ENCODE results near the gene OR4K13. TPM values are rescaled to one million over a fixed set of nuclear protein-coding genes. Genes with fewer than 3 reads are reported as not detected.

OR4K13 gene
- total and polyA plus RNA-seq, 2 donors (not counting 1 experiment from before 2014, with no cell fraction given) = not detected

DNA sequence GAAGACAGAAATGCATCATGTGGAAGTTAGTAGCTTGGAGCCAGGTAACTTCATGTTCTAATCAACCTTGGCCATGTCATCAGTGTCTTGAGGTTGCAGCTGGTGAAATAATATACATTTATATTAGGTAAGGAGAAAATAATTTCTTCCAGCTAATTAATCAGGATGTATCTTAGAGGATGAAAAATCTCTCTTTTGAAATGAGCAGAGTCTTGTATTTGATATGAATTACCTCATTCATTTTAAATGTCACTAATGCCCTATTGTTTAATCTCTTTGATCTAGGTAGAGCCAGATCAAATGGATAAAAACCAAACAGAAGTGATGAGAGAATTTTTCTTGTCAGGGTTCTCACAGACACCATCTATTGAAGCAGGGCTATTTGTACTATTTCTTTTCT lies 34.0 kb downstream of the OR4K13 start, which contains the start of gene OR4Q2:
Gene OR4Q2, plus strand, starts transcription at position 301 of the 400 bp plus-strand sequence.
- TF ChIP-seq EZH2 (IDR thresholded peaks at IDR 0.05; ENCODE audit: low read length, missing control alignments) (no peak), CTCF (conservative IDR thresholded peaks at IDR 0.05 in 1 of 2, IDR thresholded peaks at IDR 0.05 in 1 of 2; ENCODE audit: low read depth in 1 of 2, low read length in 2 of 2) (no peak)
- H3K79me2 ChIP-seq (ENCODE audit: control insufficient read depth, insufficient read depth, low read length) = no peaks in the 10 kb centered on the region
- H3K27me3 ChIP-seq (ENCODE audit: control insufficient read depth, insufficient read depth, low read length) = no peaks in the 10 kb centered on the region
- H3K4me1 ChIP-seq (ENCODE audit: control insufficient read depth, extremely low read depth, insufficient read depth, low read length) = no peaks in the 10 kb centered on the region
- no peak within 1 kb of the TSS for H3K9ac ChIP-seq (ENCODE audit: insufficient read depth, low read length)
- no peaks in the 10 kb centered on the region for H3K9me3 ChIP-seq (ENCODE audit: control insufficient read depth, insufficient read depth, low read depth, low read length)
- no peak for DNase-seq (ENCODE audit: low read depth in 2 of 2)
- no peaks in the 10 kb centered on the region for H4K20me1 ChIP-seq (ENCODE audit: control insufficient read depth, extremely low read depth, insufficient read depth, low read length)
- no peaks in the 10 kb centered on the region for H3K36me3 ChIP-seq (ENCODE audit: control insufficient read depth, insufficient read depth, low read length)
- H2AFZ ChIP-seq (ENCODE audit: low read length) = no peak within 1 kb of the TSS
- no peak within 1 kb of the TSS for H3K27ac ChIP-seq (ENCODE audit: insufficient read depth, low read length)
- no peak within 1 kb of the TSS for H3K4me2 ChIP-seq (ENCODE audit: extremely low read depth, insufficient read depth, low read length)
- H3K4me3 ChIP-seq (replicated peaks in 1 of 4; ENCODE audit: control extremely low read depth in 1 of 4, insufficient read depth in 1 of 4, low read depth in 3 of 4, low read length in 4 of 4) = no peak within 1 kb of the TSS

DNA sequence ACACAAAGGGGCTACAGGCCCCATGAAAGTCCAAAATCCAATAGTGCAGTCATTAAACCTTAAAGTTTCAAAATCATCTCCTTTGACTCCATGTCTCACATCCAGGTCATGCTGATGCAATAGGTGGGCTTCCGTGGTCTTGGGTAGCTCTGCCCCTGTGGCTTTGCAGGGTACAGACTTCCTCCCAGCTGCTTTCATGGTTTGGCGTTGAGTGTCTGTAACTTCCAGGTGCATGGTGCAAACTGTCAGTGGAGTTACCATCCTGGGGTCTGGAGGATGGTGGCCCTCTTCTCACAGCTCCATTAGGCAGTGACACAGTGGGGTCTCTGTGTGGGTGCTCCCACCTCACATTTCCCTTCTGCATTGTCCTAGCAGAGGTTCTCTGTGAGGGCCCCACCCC lies 42.4 kb downstream of the OR4K13 start:
- Histone ChIP-seq H3K79me2 (ENCODE audit: control insufficient read depth, insufficient read depth, low read length) (no peaks in the 10 kb centered on the region), H3K4me2 (ENCODE audit: extremely low read depth, insufficient read depth, low read length) (no peak overlapping the region), H4K20me1 (ENCODE audit: control insufficient read depth, extremely low read depth, insufficient read depth, low read length) (no peaks in the 10 kb centered on the region), H2AFZ (ENCODE audit: low read length) (no peak overlapping the region), H3K9ac (ENCODE audit: insufficient read depth, low read length) (no peak overlapping the region), H3K27ac (ENCODE audit: insufficient read depth, low read length) (no peak overlapping the region), H3K4me1 (ENCODE audit: control insufficient read depth, extremely low read depth, insufficient read depth, low read length) (no peaks in the 10 kb centered on the region), H3K9me3 (ENCODE audit: control insufficient read depth, insufficient read depth, low read depth, low read length) (no peaks in the 10 kb centered on the region), H3K4me3 (replicated peaks in 1 of 4; ENCODE audit: control extremely low read depth in 1 of 4, insufficient read depth in 1 of 4, low read depth in 3 of 4, low read length in 4 of 4) (no peak overlapping the region), H3K27me3 (ENCODE audit: control insufficient read depth, insufficient read depth, low read length) (no peaks in the 10 kb centered on the region), H3K36me3 (ENCODE audit: control insufficient read depth, insufficient read depth, low read length) (no peaks in the 10 kb centered on the region)
- no peak for DNase-seq (ENCODE audit: low read depth in 2 of 2)
- TF ChIP-seq EZH2 (IDR thresholded peaks at IDR 0.05; ENCODE audit: low read length, missing control alignments) = no peak
- TF ChIP-seq CTCF (conservative IDR thresholded peaks at IDR 0.05 in 1 of 2, IDR thresholded peaks at IDR 0.05 in 1 of 2; ENCODE audit: low read depth in 1 of 2, low read length in 2 of 2) = no peak

Other genes with a start within 250 kb of the OR4K13 start
- gene OR4N2, start 232.3 kb downstream of the OR4K13 start, total RNA-seq = not detected in 2 replicates
- gene OR4N2, start 232.3 kb downstream of the OR4K13 start, polyA plus RNA-seq = not detected in 2 replicates
- not detected in 2 replicates for gene OR4K2, start 160.9 kb downstream of the OR4K13 start, total RNA-seq
- not detected in 2 replicates for gene OR4K2, start 160.9 kb downstream of the OR4K13 start, polyA plus RNA-seq
- gene OR4K5, start 115.4 kb downstream of the OR4K13 start, total RNA-seq = not detected in 2 replicates
- not detected in 2 replicates for gene OR4K5, start 115.4 kb downstream of the OR4K13 start, polyA plus RNA-seq
- not detected in 2 replicates for gene OR4K1, start 105.1 kb downstream of the OR4K13 start, total RNA-seq
- gene OR4K1, start 105.1 kb downstream of the OR4K13 start, polyA plus RNA-seq = not detected in 2 replicates
- gene OR4K15, start 60.4 kb downstream of the OR4K13 start, total RNA-seq = not detected in 2 replicates
- gene OR4K15, start 60.4 kb downstream of the OR4K13 start, polyA plus RNA-seq = not detected in 2 replicates
- gene OR4Q2, start 33.9 kb downstream of the OR4K13 start, total RNA-seq = not detected in 2 replicates
- not detected in 2 replicates for gene OR4Q2, start 33.9 kb downstream of the OR4K13 start, polyA plus RNA-seq
- gene OR4K14, start 16.7 kb downstream of the OR4K13 start, total RNA-seq = not detected in 2 replicates
- not detected in 2 replicates for gene OR4K14, start 16.7 kb downstream of the OR4K13 start, polyA plus RNA-seq
- not detected in 2 replicates for gene OR4L1, start 24.0 kb upstream of the OR4K13 start, total RNA-seq
- not detected in 2 replicates for gene OR4L1, start 24.0 kb upstream of the OR4K13 start, polyA plus RNA-seq
- not detected in 2 replicates for gene OR4K17, start 74.7 kb upstream of the OR4K13 start, total RNA-seq
- not detected in 2 replicates for gene OR4K17, start 74.7 kb upstream of the OR4K13 start, polyA plus RNA-seq
- not detected in 2 replicates for gene OR4N5, start 102.8 kb upstream of the OR4K13 start, total RNA-seq
- gene OR4N5, start 102.8 kb upstream of the OR4K13 start, polyA plus RNA-seq = not detected in 2 replicates
- gene OR11G2, start 154.9 kb upstream of the OR4K13 start, total RNA-seq = not detected in 2 replicates
- gene OR11G2, start 154.9 kb upstream of the OR4K13 start, polyA plus RNA-seq = not detected in 2 replicates
- gene OR11H6, start 187.7 kb upstream of the OR4K13 start, total RNA-seq = not detected in 2 replicates
- not detected in 2 replicates for gene OR11H6, start 187.7 kb upstream of the OR4K13 start, polyA plus RNA-seq
- gene OR11H7, start 192.9 kb upstream of the OR4K13 start, total RNA-seq = not detected in 2 replicates
- not detected in 2 replicates for gene OR11H7, start 192.9 kb upstream of the OR4K13 start, polyA plus RNA-seq
- gene OR11H4, start 203.2 kb upstream of the OR4K13 start, total RNA-seq = not detected in 2 replicates
- gene OR11H4, start 203.2 kb upstream of the OR4K13 start, polyA plus RNA-seq = not detected in 2 replicates